Cardiac muscle cell (in vitro differentiated cells and primary cell): ENCODE data around the gene NECAB2. TPM values are rescaled to one million over a fixed set of nuclear protein-coding genes. Genes with fewer than 3 reads are reported as not detected.
A peak's percentile ranks its signal among the peaks of the same experiment; 100 is the strongest.

ENCODE experiments used
- DNase-seq, 2 donors: peaks; one replicate each; pipeline versions ENCODE4 v3.0.0 to v3.0.0-alpha.2; 2010 to 2017; ENCODE audit warnings: low read depth in 1 of 2, low spot score in 1 of 2
- H3K27ac ChIP-seq: fragments of 200-600 bp; sonication (generic); 2 replicates; pipeline ENCODE4 v1.5.1; 2016
- H3K27me3 ChIP-seq: fragments of 200-600 bp; sonication (generic); 2 replicates; pipeline ENCODE4 v1.6.0; 2016; ENCODE audit warnings: control low read depth
- H3K36me3 ChIP-seq: fragments of 200-600 bp; sonication (generic); 2 replicates; pipeline ENCODE4 v1.5.1; 2016; ENCODE audit warnings: control low read depth
- H3K4me1 ChIP-seq: fragments of 200-600 bp; sonication (generic); 2 replicates; pipeline ENCODE4 v1.8.1; 2017; ENCODE audit warnings: low read depth, mild to moderate bottlenecking, mixed run types
- H3K4me3 ChIP-seq: fragments of 200-600 bp; sonication (generic); 2 replicates; pipeline ENCODE4 v1.5.1; 2016; ENCODE audit warnings: mild to moderate bottlenecking
- H3K9me3 ChIP-seq: fragments of 200-600 bp; sonication (generic); 2 replicates; pipeline ENCODE4 v1.5.1; 2017; ENCODE audit warnings: low read depth, mild to moderate bottlenecking, control low read depth
- polyA plus RNA-seq: library from polyadenylated mRNA; unstranded; fragments of >200 nt; fragmentation: Nextera tagmentation; extraction: Ambion mirVana; gene quantifications from 2 replicates; pipeline ENCODE4 v1.2.1, GENCODE V29; 2016
- total RNA-seq: library from RNA; depleted of rRNA; stranded (reverse); fragments of >200 nt; gene quantifications from 2 replicates; pipeline ENCODE4 v1.2.3, GENCODE V29; 2016
- TF ChIP-seq, protein P1 (sequence below): IDR thresholded peaks from 2 replicates; pipeline ENCODE4 v1.5.1; 2012; ENCODE audit warnings: low read depth, mild to moderate bottlenecking, low read length

The NECAB2 gene
- total and polyA plus RNA-seq, 2 experiments from 2014 or later, result 0.63 to 2.2 TPM

DNA sequence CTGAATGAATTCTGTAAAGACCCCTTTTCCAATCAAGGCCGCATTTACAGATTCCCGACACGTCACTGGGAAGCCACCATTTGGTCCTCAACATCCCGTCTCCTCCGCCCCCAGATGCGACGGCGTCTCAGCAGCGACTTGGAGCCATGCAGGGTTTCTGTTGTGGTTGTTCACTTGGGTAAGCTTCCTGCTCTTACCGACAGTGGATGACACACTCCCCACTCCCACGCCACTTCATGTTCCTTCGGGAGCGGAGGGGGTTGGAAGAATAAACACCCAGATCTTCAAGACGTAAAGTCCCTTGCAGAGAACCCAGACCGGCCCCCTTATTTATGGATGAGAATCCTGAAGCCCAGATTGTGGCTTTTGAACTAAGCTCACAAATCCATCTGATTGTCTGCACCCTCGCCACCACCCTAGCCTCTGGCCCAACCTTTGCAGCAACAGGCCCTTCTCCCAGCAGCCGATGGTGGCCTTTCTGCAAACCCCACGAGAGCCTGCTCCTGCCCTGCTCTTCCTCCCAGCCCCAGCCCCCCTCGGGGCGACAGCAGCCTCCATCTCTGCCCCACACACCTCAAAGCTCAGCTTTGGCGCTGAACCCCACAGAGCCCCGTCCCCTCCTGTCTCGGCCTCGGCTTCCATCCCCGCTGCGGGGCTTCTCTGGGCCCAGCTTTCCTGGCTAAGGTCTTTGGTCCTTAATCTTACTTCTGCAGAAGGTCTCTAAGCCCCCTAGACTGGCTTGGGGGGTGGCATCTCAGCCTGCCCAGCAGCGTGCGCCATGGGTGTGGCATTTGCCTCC, 34.0 kb upstream of the NECAB2 start:
- no peak overlapping the region for H3K27ac ChIP-seq
- H3K4me1 ChIP-seq, result no peaks in the 10 kb centered on the region
- TF ChIP-seq, protein P1, sequence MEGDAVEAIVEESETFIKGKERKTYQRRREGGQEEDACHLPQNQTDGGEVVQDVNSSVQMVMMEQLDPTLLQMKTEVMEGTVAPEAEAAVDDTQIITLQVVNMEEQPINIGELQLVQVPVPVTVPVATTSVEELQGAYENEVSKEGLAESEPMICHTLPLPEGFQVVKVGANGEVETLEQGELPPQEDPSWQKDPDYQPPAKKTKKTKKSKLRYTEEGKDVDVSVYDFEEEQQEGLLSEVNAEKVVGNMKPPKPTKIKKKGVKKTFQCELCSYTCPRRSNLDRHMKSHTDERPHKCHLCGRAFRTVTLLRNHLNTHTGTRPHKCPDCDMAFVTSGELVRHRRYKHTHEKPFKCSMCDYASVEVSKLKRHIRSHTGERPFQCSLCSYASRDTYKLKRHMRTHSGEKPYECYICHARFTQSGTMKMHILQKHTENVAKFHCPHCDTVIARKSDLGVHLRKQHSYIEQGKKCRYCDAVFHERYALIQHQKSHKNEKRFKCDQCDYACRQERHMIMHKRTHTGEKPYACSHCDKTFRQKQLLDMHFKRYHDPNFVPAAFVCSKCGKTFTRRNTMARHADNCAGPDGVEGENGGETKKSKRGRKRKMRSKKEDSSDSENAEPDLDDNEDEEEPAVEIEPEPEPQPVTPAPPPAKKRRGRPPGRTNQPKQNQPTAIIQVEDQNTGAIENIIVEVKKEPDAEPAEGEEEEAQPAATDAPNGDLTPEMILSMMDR, result no peak
- no peaks in the 10 kb centered on the region for H3K36me3 ChIP-seq
- H3K27me3 ChIP-seq, result no peaks in the 10 kb centered on the region
- no peak overlapping the region for H3K4me3 ChIP-seq
- DNase-seq, result peak in 1 of 2 donors; percentile 52
- H3K9me3 ChIP-seq, result no peaks in the 10 kb centered on the region

DNA sequence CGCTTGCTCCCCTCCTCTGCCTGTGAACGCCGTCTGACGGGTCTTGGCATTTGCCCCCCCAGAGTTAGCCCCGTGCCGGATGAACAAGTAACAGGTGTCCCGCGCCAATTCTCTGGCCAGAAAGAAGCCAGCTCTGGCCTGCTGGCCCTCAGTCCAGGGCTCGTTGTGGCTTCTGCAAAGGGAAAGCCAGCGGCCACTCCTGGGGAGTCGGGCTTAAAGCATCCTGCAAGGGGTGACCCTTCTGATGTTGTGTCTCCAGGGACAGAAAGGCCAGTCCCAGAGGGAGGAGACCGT, 33.4 kb upstream of the NECAB2 start:
- no peak overlapping the region for H3K4me3 ChIP-seq
- no peak for DNase-seq
- no peaks in the 10 kb centered on the region for H3K27me3 ChIP-seq
- TF ChIP-seq, protein P1, result no peak
- H3K36me3 ChIP-seq, result no peaks in the 10 kb centered on the region
- no peaks in the 10 kb centered on the region for H3K4me1 ChIP-seq
- H3K27ac ChIP-seq, result no peak overlapping the region
- no peaks in the 10 kb centered on the region for H3K9me3 ChIP-seq

DNA sequence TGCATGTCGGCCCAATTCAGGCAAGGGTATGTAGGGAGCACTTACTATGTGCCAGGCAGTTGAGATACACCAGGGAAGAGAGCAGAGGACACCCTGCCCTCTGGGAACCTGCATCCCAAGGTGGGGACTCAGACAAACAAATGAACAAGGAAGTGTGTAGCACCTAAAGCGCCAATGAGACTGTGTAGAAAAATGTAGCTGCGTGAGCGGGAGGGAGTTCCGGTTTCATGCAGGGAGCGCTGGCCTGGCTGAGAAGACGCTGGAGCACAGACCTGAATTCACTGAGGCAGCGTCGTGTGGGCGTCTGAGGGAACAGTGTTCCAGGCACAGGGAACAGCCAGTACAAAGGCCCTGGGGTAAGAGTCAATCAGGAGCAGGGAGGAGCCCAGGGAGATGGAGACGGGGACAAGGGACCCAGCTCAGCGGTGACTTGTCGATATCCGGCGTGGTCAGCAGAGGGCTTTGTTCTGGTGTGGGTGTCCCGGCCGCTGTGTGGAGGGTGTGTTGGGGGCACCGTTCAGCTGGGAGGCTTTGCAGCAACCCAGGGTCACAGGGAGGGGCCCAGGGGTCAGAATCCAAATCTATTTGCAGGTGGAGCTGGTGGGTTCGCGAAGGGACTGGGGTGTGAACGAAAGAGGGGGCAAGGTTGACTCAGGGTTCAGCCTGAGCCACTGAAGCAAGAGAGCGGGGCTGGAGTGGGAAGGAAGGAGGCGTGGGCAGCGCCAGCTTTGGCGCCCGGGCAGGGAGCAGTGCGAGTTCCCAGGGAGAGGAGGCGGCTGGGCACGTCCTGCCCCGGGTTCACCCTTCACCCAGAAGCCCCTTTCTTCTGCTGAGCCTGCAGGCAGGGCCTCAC, 32.8 kb upstream of the NECAB2 start:
- no peak overlapping the region for H3K4me3 ChIP-seq
- no peaks in the 10 kb centered on the region for H3K27me3 ChIP-seq
- H3K36me3 ChIP-seq, result no peaks in the 10 kb centered on the region
- no peak overlapping the region for H3K27ac ChIP-seq
- TF ChIP-seq, protein P1, result no peak
- H3K4me1 ChIP-seq, result no peaks in the 10 kb centered on the region
- no peaks in the 10 kb centered on the region for H3K9me3 ChIP-seq
- DNase-seq, result no peak

DNA sequence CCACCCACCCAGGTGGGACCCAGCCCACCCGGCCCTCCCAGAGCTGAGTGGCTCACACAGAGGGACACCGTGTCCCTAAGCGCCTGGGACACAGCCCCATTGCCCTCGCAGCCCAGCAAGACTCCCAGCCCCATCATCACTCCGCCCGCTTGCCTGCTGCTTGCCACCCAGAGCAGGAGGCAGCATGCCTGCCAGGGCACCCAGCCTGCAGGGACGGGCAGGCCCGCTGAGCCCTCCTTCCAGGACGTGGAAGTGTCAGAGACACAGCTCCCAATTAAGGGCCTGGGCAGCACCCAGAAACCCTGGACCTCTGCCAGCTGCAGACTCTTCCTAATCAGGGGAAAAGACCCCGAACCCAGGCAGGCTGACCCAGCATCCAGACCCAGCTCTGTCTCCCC, 32.2 kb upstream of the NECAB2 start:
- H3K27ac ChIP-seq, result no peak overlapping the region
- H3K9me3 ChIP-seq, result no peaks in the 10 kb centered on the region
- H3K27me3 ChIP-seq, result no peaks in the 10 kb centered on the region
- no peaks in the 10 kb centered on the region for H3K4me1 ChIP-seq
- no peak overlapping the region for H3K4me3 ChIP-seq
- no peaks in the 10 kb centered on the region for H3K36me3 ChIP-seq
- no peak for DNase-seq
- TF ChIP-seq, protein P1, result no peak

DNA sequence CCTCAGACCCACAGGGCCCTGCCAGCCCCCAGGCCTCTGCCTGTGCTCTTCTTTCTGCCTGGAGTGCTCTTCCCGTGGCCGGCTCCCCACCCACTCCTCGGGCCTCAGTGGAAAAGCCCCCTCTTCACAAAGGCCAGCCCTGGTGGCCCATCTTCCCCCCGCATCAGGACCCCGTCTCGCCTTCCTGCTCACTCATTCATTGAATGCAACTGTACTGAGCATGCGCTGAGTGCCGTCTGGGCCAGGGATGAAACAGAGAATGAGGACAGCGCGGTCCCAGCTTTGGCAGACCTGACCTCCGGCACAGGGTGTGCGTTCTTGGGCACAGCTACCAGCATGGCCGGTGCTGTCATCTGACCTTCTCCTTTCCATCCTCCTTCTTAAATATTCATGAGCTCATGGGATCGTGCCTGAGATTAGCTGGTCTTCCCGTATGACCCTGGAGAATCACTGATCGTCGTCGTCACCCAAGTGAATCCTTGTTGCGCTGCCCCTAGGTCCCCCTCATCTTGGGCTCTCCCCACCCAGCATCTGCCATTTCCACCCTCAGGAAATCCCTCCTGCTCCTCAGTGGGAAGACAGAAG, 31.4 kb upstream of the NECAB2 start:
- H3K27ac ChIP-seq, result no peak overlapping the region
- H3K36me3 ChIP-seq, result no peaks in the 10 kb centered on the region
- DNase-seq, result no peak
- H3K4me1 ChIP-seq, result no peaks in the 10 kb centered on the region
- H3K9me3 ChIP-seq, result no peaks in the 10 kb centered on the region
- TF ChIP-seq, protein P1, result no peak
- H3K27me3 ChIP-seq, result no peaks in the 10 kb centered on the region
- H3K4me3 ChIP-seq, result no peak overlapping the region
